HG03460 (cell line): ENCODE data around the gene COL16A1.

Source experiments
- ATAC-seq: cut with Tn5 transposase; IDR thresholded peaks from one replicate; pipeline ENCODE4 v1.9.1; 2021; ENCODE audit not compliant: unreplicated experiment

The COL16A1 gene

GRCh38 chr1:31733389-31734219 lies 29.8 kb upstream of the COL16A1 start:
- ATAC-seq, result no peak

GRCh38 chr1:31732751-31733289 lies 29.0 kb upstream of the COL16A1 start:
- ATAC-seq, result no peak

- ATAC-seq, result no peak
Observed at GRCh38 chr1:31732343-31732742, 28.5 kb upstream of the COL16A1 start.

- ATAC-seq, result no peak
Observed at GRCh38 chr1:31731049-31731565, 27.3 kb upstream of the COL16A1 start.

GRCh38 chr1:31730336-31731048 lies 26.7 kb upstream of the COL16A1 start:
- ATAC-seq, result no peak

GRCh38 chr1:31727849-31728248 lies 24.0 kb upstream of the COL16A1 start:
- no peak for ATAC-seq

GRCh38 chr1:31727195-31727594 lies 23.4 kb upstream of the COL16A1 start:
- ATAC-seq, result no peak

GRCh38 chr1:31726715-31727114 lies 22.9 kb upstream of the COL16A1 start:
- ATAC-seq, result no peak

GRCh38 chr1:31725777-31726535 lies 22.1 kb upstream of the COL16A1 start:
- ATAC-seq, result no peak

GRCh38 chr1:31725134-31725533 lies 21.3 kb upstream of the COL16A1 start:
- ATAC-seq, result no peak

- no peak for ATAC-seq
Observed at GRCh38 chr1:31723828-31724359, 20.1 kb upstream of the COL16A1 start.

GRCh38 chr1:31718327-31718897 lies 14.6 kb upstream of the COL16A1 start:
- no peak for ATAC-seq

- ATAC-seq, result no peak
Observed at GRCh38 chr1:31717341-31717740, 13.5 kb upstream of the COL16A1 start.

GRCh38 chr1:31715873-31716220 lies 12.0 kb upstream of the COL16A1 start:
- no peak for ATAC-seq

GRCh38 chr1:31715087-31715872 lies 11.5 kb upstream of the COL16A1 start:
- ATAC-seq, result no peak

GRCh38 chr1:31714442-31715086 lies 10.7 kb upstream of the COL16A1 start:
- ATAC-seq, result no peak

GRCh38 chr1:31712630-31713029 lies 8.8 kb upstream of the COL16A1 start:
- ATAC-seq, result no peak

GRCh38 chr1:31712068-31712467 lies 8.3 kb upstream of the COL16A1 start:
- ATAC-seq, result no peak

GRCh38 chr1:31708324-31708723 lies 4.5 kb upstream of the COL16A1 start:
- ATAC-seq, result no peak
